HUES48 (cell line): ENCODE results near the gene THNSL1.
"Not testable (repeated sequence)": the region's sequence is repeated elsewhere in the genome, so short reads cannot be mapped to it uniquely, and the experiment has no call there.

Experiments
- H3K27ac ChIP-seq: one replicate; pipeline ENCODE4 v1.7.0; 2013; ENCODE audit warnings: low read depth, low read length, inconsistent platforms
- H3K27me3 ChIP-seq: 2 replicates; pipeline ENCODE4 v1.6.1; 2013; ENCODE audit warnings: mild to moderate bottlenecking, low read length; ENCODE audit not compliant: control insufficient read depth, insufficient read depth
- H3K36me3 ChIP-seq: 2 replicates; pipeline ENCODE4 v1.6.1; 2013; ENCODE audit warnings: low read length; ENCODE audit not compliant: control insufficient read depth, insufficient read depth
- H3K4me1 ChIP-seq: 2 replicates; pipeline ENCODE4 v1.6.1; 2013; ENCODE audit warnings: mild to moderate bottlenecking, low read length; ENCODE audit not compliant: control insufficient read depth, insufficient read depth
- H3K4me3 ChIP-seq: 2 replicates; pipeline ENCODE4 v1.5.1; 2013; ENCODE audit warnings: mild to moderate bottlenecking, low read depth, low read length
- H3K9ac ChIP-seq: 2 replicates; pipeline ENCODE4 v1.6.1; 2013; ENCODE audit warnings: mild to moderate bottlenecking, low read depth, low read length, moderate library complexity
- H3K9me3 ChIP-seq: 2 replicates; pipeline ENCODE4 v1.6.1; 2013; ENCODE audit warnings: low read length; ENCODE audit not compliant: control insufficient read depth, insufficient read depth

THNSL1 gene

GRCh38 chr10:24983130-24983529, 33.3 kb upstream of the THNSL1 start:
- H3K9ac ChIP-seq = no peak overlapping the region
- no peaks in the 10 kb centered on the region for H3K36me3 ChIP-seq
- H3K9me3 ChIP-seq = no peaks in the 10 kb centered on the region
- no peaks in the 10 kb centered on the region for H3K27me3 ChIP-seq
- H3K4me1 ChIP-seq = no peaks in the 10 kb centered on the region
- no peak overlapping the region for H3K4me3 ChIP-seq
- no peak overlapping the region for H3K27ac ChIP-seq

- Histone ChIP-seq H3K36me3 (no peaks in the 10 kb centered on the region), H3K9me3 (no peaks in the 10 kb centered on the region), H3K4me3 (no peak overlapping the region), H3K27ac (no peak overlapping the region), H3K4me1 (no peaks in the 10 kb centered on the region), H3K27me3 (no peaks in the 10 kb centered on the region), H3K9ac (no peak overlapping the region)
These were observed 32.5 kb upstream of the THNSL1 start for GRCh38 chr10:24983946-24984345.

- no peak overlapping the region for H3K9ac ChIP-seq
- H3K4me1 ChIP-seq = no peaks in the 10 kb centered on the region
- H3K4me3 ChIP-seq = no peak overlapping the region
- H3K27ac ChIP-seq = no peak overlapping the region
- no peaks in the 10 kb centered on the region for H3K9me3 ChIP-seq
- H3K36me3 ChIP-seq = no peaks in the 10 kb centered on the region
- no peaks in the 10 kb centered on the region for H3K27me3 ChIP-seq
These were observed 31.5 kb upstream of the THNSL1 start for GRCh38 chr10:24984906-24985305.

DNA sequence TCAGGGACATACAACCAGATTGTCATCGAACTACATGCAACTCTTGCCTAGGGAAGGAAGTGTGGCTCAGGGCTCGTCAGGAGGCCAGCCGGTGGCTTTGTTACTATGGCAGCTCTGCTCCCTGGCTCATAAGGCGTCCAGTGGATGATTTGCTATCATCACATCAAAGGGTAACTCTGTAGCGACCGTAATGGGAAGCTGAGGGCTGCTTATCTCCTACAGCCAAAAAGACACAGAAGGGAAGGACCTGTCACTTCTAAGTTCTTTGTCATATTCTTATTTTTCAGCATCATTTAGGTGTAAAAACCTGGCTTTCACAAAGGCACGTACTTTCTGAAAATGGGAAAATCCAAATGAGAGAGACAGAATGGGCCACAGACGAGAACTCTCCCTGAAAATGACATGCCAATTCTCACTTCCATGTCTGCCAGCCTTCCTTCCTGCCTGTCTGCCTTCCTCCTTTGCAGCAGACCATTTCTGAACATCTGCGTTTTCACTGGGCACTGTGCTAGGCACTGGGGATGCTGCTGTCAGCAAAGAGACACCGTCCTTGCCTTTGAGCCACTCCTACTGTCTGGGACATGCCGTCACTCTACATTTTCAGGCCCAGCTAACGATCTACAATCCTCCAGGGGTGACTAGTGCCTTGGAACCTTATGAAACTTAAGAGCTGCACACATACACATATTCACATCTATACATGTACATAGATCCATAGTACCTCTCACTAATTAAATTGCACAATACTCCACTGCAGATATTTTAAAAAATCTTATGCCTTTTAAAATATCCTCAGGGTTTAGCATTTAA, 27.4 kb upstream of the THNSL1 start:
- Histone ChIP-seq H3K4me1 (no peaks in the 10 kb centered on the region), H3K4me3 (no peak overlapping the region), H3K9ac (no peak overlapping the region), H3K9me3 (no peaks in the 10 kb centered on the region), H3K27ac (no peak overlapping the region), H3K36me3 (no peaks in the 10 kb centered on the region), H3K27me3 (no peaks in the 10 kb centered on the region)

- Histone ChIP-seq H3K36me3 (no peaks in the 10 kb centered on the region), H3K9me3 (no peaks in the 10 kb centered on the region)
These were observed 26.5 kb upstream of the THNSL1 start for GRCh38 chr10:24989867-24990266.

GRCh38 chr10:24991298-24991697, 25.1 kb upstream of the THNSL1 start:
- Histone ChIP-seq H3K9ac (no peak overlapping the region), H3K9me3 (no peaks in the 10 kb centered on the region), H3K27ac (no peak overlapping the region), H3K4me3 (no peak overlapping the region), H3K36me3 (no peaks in the 10 kb centered on the region), H3K4me1 (no peaks in the 10 kb centered on the region), H3K27me3 (no peaks in the 10 kb centered on the region)

More at GRCh38 chr10:24989867-24990266, 26.5 kb upstream of the THNSL1 start:
- Histone ChIP-seq H3K27ac (no peak overlapping the region), H3K9ac (no peak overlapping the region), H3K4me1 (no peaks in the 10 kb centered on the region), H3K27me3 (no peaks in the 10 kb centered on the region), H3K4me3 (no peak overlapping the region)

DNA sequence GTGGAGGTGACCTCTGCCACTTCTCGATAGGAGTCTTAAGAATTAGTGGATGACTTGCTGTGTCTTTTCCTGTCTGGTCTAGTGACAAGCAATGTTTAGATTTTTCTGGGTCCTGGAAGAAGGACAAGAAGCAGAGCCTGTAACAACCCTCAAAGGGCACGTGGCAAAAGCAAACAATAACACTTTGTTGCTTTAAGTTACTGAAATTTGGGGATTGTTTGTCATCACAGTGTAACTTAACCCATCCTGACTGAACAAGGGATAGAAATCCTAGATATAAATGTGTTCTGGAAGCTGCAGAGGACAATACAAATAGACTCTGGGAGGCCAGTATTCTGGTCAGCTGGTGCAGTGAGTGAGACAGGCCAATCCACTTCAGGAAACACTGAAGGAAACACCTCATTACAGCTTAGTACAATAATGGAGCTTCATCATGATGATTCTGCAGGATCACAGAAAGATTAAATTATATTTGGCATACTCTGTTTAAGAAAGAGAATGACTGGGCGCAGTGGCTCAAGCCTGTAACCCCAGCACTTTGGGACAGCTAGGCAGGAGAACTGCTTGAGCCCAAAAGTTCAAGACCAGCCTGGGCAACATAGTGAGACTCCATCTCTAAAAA, 23.8 kb upstream of the THNSL1 start:
- Histone ChIP-seq H3K9me3 (no peaks in the 10 kb centered on the region), H3K27me3 (no peaks in the 10 kb centered on the region), H3K4me1 (no peaks in the 10 kb centered on the region), H3K27ac (no peak overlapping the region), H3K9ac (no peak overlapping the region), H3K4me3 (no peak overlapping the region), H3K36me3 (no peaks in the 10 kb centered on the region)

DNA sequence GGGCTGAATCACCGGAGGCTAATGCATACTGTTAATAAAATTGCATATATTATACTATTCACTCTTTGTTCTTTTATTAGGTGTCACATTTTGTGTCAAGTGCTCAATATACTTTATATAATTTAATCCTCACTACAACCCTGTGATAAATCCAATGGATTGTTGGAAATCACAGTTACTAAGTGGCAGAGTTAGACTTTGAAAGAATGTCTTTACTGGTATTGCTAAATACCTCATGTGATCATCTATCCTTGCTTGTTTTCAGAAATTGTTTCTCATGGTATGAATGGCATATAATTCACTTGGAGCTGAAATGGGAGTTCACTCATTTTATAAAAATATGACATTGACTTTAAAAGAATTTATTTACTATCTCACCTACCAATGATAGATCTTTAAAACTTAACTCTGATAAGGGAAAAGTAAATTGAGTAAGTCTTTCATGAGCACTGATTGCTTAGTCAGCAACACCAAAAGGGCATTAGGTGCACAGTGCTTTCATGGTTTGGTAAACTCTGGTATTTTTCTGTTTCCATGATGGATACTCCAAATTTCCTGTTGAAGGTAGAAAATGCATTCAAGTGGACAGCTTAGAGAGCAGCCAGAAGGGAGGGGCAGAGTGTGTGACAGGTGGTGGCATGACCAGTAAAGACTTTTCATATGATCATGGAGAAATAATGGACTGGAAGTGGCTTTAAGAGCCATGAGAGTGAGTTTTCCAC, 23.0 kb upstream of the THNSL1 start:
- Histone ChIP-seq H3K9me3 (no peaks in the 10 kb centered on the region), H3K4me1 (no peaks in the 10 kb centered on the region), H3K9ac (no peak overlapping the region), H3K27me3 (no peaks in the 10 kb centered on the region), H3K27ac (no peak overlapping the region), H3K4me3 (no peak overlapping the region), H3K36me3 (no peaks in the 10 kb centered on the region)

DNA sequence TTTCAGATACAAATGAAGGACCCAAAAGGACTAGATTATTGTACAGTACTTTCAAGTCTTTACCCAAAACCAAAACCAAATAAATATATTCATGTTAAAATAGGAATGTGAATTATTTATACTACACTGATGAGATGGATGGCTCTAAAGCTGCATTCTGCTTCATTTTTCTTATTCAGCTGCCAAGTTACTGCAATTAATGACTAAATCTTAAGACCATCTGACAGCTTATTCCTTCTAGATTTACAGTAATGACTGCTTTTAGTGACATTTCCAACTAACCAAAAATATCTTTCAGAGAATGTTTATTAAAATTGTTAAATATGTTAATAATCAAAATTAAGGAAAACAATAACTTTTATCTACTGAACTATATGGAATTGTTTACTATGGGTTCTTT, 21.3 kb upstream of the THNSL1 start:
- Histone ChIP-seq H3K4me3 (no peak overlapping the region), H3K27me3 (no peaks in the 10 kb centered on the region), H3K36me3 (no peaks in the 10 kb centered on the region), H3K9me3 (no peaks in the 10 kb centered on the region), H3K9ac (no peak overlapping the region), H3K27ac (no peak overlapping the region), H3K4me1 (no peaks in the 10 kb centered on the region)

DNA sequence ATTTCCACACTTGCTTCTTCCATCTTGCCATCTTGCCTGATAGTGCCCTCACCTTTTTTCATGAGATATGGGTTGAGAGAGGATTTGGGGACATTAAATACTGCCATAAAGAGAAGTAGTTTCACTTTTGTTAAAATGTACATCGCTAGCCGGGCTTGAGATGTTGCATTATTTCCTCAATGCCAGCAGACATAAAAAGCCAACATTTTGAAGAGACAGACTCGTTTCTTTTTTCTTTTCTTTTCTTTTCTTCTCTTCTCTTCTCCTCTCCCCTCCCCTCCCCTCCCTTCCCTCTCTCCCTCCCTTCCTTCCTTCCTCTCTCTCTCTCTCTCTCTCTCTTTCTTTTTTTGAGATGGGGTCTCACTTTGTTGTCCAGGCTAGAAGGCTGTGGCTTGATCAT, 18.4 kb upstream of the THNSL1 start:
- no peaks in the 10 kb centered on the region for H3K36me3 ChIP-seq
- H3K27ac ChIP-seq = no peak overlapping the region
- H3K9me3 ChIP-seq = no peaks in the 10 kb centered on the region
- no peaks in the 10 kb centered on the region for H3K27me3 ChIP-seq
- no peak overlapping the region for H3K9ac ChIP-seq
- H3K4me3 ChIP-seq = no peak overlapping the region
- H3K4me1 ChIP-seq = no peaks in the 10 kb centered on the region

- not testable (repeated sequence) for H3K27ac ChIP-seq, H3K4me1 ChIP-seq, H3K9ac ChIP-seq, H3K36me3 ChIP-seq, H3K9me3 ChIP-seq, H3K4me3 ChIP-seq, H3K27me3 ChIP-seq
These were observed 4.8 kb upstream of the THNSL1 start for GRCh38 chr10:25011591-25011990.
